ENCODE results near the gene MEIOSIN. TPM values are rescaled to one million over a fixed set of nuclear protein-coding genes. Genes with fewer than 3 reads are reported as not detected.

Gene MEIOSIN
- total and polyA plus RNA-seq, 2 of the 13 experiments (the other 11 are each of a cell fraction or from before 2014, with no cell fraction given): not detected

DNA sequence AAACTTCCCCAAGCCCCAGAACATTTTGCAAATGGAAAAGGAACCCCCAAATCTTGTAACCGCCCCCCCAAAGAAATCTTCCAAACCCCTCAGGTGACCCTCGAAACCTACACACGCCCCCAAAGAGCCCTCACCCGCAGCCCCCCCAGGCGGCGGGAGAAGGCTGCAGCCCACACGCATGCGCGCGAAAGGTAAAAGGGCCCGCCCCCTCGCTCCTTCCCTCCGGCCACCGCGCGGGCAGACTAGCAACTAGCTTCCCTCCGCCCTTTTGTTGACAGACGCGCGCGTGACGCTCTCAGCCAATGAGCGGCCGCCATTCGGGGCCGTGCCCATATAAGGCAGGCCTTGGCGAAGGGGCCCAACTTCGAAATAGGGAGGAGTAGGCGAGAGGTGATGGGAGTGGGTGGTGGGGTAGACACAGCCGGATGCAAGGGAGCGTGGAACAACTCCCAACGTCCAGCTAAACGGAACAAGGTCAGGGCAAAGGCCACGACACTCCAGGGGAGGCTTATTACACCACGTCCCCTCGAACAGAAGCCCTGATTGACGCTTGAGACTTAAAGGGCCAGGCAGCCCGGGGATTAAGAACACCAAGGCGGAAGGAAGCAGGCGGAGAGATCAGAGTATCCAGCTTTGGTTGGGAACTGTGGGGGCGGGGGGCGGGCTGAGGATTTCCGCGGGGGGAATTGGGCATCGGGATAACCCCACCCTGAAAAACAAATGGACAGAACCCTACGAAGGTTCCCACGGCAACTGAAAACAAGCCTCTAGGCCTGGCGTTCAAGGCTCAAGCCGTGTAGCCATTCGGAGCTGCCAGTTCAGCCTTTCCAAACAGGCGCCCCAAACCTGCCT, 15.9 kb upstream of the MEIOSIN start:
- POLR2A ChIA-PET: interaction anchor here (0.6 to 4.7 kb wide), 18 partner anchors 10 to 1071 kb away, joined by 3 to 94 read pairs (median 5); partner anchors contain the start of genes DMWD, EML2, FBXO46 and FOXA3
- FAIRE-seq: peak; percentile 97
- H3K27ac ChIP-seq (ENCODE audit: extremely low read length, insufficient read depth, low read length): peak overlapping the region; percentile 91
- ATAC-seq: peak; percentile 94
- peak overlapping the region; percentile 98 for H3K9ac ChIP-seq (ENCODE audit: insufficient read depth, low read depth, low read length)
- H4K20me1 ChIP-seq (ENCODE audit: insufficient read depth, low read length): no peaks in the 10 kb centered on the region
- CTCF ChIA-PET (ENCODE audit: low intra/inter-chr PET ratio, low total read pairs): no interaction called here
- H3K79me2 ChIP-seq (ENCODE audit: insufficient read depth, low read length): peaks cover 41% of the 10 kb centered on the region
- DNase-seq (ENCODE audit: low spot score): peak; percentile 99
- H3K36me3 ChIP-seq (replicated peaks in 1 of 2; ENCODE audit: control insufficient read depth in 1 of 2, insufficient read depth in 2 of 2, low read length in 2 of 2): peaks cover 3 to 12% of the 10 kb centered on the region in 2 experiments; a peak in 1 of 5 replicates
- in situ Hi-C loops (cut with HindIII; ENCODE audit: extremely low pct_ligation_motif_present, low pct_unique_long_range_greater_than_20kb) (no loop called here), intact Hi-C loops (cut with micrococcal nuclease; ENCODE audit: unreplicated experiment) (loop anchor here (1.0 kb wide), 1 partner anchor 24 kb away; no protein-coding TSS in a partner anchor)
- no peaks in the 10 kb centered on the region for H3K9me3 ChIP-seq (ENCODE audit: low read length)
- no TSS peak for BruUV-seq (replicated peaks)
- H3K4me2 ChIP-seq (ENCODE audit: low read depth, low read length): peak overlapping the region; percentile 92
- no peak overlapping the region for H2AFZ ChIP-seq (ENCODE audit: low read length)
- 1% methylated on average over 25 of the region's 51 CpGs for WGBS (ENCODE audit: low lambda C conversion rate)
- H3K27me3 ChIP-seq (ENCODE audit: control insufficient read depth in 1 of 2, insufficient read depth in 2 of 2, low read length in 2 of 2): no peaks in the 10 kb centered on the region; a peak in 1 of 5 replicates
- peak overlapping the region; percentile 71 to 79 (median 73) for H3K4me3 ChIP-seq (replicated peaks in 1 of 3; ENCODE audit: insufficient read depth in 1 of 3, low read depth in 2 of 3, low read length in 3 of 3)
- peaks cover 65% of the 10 kb centered on the region for H3K4me1 ChIP-seq (ENCODE audit: insufficient read depth, low read length)
- TF ChIP-seq, protein P1, sequence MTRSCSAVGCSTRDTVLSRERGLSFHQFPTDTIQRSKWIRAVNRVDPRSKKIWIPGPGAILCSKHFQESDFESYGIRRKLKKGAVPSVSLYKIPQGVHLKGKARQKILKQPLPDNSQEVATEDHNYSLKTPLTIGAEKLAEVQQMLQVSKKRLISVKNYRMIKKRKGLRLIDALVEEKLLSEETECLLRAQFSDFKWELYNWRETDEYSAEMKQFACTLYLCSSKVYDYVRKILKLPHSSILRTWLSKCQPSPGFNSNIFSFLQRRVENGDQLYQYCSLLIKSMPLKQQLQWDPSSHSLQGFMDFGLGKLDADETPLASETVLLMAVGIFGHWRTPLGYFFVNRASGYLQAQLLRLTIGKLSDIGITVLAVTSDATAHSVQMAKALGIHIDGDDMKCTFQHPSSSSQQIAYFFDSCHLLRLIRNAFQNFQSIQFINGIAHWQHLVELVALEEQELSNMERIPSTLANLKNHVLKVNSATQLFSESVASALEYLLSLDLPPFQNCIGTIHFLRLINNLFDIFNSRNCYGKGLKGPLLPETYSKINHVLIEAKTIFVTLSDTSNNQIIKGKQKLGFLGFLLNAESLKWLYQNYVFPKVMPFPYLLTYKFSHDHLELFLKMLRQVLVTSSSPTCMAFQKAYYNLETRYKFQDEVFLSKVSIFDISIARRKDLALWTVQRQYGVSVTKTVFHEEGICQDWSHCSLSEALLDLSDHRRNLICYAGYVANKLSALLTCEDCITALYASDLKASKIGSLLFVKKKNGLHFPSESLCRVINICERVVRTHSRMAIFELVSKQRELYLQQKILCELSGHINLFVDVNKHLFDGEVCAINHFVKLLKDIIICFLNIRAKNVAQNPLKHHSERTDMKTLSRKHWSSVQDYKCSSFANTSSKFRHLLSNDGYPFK (CRISPR knock-in tag; IDR thresholded peaks at IDR 0.05; ENCODE audit: borderline replicate concordance): peak; percentile 48; the same call in 1 of the 2 replicates
- no peak for TF ChIP-seq SRSF9 (IDR thresholded peaks at IDR 0.05; ENCODE audit: borderline replicate concordance, insufficient read depth, low read depth, low read length, poor library complexity, severe bottlenecking)
- TF ChIP-seq SP140L (CRISPR knock-in tag; IDR thresholded peaks at IDR 0.05; ENCODE audit: borderline replicate concordance): no peak
- TF ChIP-seq, protein P2, sequence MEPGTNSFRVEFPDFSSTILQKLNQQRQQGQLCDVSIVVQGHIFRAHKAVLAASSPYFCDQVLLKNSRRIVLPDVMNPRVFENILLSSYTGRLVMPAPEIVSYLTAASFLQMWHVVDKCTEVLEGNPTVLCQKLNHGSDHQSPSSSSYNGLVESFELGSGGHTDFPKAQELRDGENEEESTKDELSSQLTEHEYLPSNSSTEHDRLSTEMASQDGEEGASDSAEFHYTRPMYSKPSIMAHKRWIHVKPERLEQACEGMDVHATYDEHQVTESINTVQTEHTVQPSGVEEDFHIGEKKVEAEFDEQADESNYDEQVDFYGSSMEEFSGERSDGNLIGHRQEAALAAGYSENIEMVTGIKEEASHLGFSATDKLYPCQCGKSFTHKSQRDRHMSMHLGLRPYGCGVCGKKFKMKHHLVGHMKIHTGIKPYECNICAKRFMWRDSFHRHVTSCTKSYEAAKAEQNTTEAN (CRISPR knock-in tag; conservative IDR thresholded peaks at IDR 0.05): 0 out of 2 replicates have a peak, but pooled peaks have one; percentile 35
- TF ChIP-seq KLF9 (CRISPR knock-in tag; IDR thresholded peaks at IDR 0.05; ENCODE audit: low read depth): peak; percentile 60; the same call in 1 of the 2 replicates
- TF ChIP-seq CBX2 (IDR thresholded peaks at IDR 0.05; ENCODE audit: low read depth, low read length): no peak
- TF ChIP-seq CBX2 (CRISPR knock-in tag; IDR thresholded peaks at IDR 0.05; ENCODE audit: low read depth): no peak
- peak; percentile 65; the same call in 1 of the 2 replicates for TF ChIP-seq BORCS8-MEF2B (CRISPR knock-in tag; IDR thresholded peaks at IDR 0.05)
- TF ChIP-seq, protein P3, sequence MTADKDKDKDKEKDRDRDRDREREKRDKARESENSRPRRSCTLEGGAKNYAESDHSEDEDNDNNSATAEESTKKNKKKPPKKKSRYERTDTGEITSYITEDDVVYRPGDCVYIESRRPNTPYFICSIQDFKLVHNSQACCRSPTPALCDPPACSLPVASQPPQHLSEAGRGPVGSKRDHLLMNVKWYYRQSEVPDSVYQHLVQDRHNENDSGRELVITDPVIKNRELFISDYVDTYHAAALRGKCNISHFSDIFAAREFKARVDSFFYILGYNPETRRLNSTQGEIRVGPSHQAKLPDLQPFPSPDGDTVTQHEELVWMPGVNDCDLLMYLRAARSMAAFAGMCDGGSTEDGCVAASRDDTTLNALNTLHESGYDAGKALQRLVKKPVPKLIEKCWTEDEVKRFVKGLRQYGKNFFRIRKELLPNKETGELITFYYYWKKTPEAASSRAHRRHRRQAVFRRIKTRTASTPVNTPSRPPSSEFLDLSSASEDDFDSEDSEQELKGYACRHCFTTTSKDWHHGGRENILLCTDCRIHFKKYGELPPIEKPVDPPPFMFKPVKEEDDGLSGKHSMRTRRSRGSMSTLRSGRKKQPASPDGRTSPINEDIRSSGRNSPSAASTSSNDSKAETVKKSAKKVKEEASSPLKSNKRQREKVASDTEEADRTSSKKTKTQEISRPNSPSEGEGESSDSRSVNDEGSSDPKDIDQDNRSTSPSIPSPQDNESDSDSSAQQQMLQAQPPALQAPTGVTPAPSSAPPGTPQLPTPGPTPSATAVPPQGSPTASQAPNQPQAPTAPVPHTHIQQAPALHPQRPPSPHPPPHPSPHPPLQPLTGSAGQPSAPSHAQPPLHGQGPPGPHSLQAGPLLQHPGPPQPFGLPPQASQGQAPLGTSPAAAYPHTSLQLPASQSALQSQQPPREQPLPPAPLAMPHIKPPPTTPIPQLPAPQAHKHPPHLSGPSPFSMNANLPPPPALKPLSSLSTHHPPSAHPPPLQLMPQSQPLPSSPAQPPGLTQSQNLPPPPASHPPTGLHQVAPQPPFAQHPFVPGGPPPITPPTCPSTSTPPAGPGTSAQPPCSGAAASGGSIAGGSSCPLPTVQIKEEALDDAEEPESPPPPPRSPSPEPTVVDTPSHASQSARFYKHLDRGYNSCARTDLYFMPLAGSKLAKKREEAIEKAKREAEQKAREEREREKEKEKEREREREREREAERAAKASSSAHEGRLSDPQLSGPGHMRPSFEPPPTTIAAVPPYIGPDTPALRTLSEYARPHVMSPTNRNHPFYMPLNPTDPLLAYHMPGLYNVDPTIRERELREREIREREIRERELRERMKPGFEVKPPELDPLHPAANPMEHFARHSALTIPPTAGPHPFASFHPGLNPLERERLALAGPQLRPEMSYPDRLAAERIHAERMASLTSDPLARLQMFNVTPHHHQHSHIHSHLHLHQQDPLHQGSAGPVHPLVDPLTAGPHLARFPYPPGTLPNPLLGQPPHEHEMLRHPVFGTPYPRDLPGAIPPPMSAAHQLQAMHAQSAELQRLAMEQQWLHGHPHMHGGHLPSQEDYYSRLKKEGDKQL (CRISPR knock-in tag; IDR thresholded peaks at IDR 0.05; ENCODE audit: low read depth): peak; percentile 60; the same call in 1 of the 2 replicates
- TF ChIP-seq PPARG (CRISPR knock-in tag; conservative IDR thresholded peaks at IDR 0.05): peak; percentile 99
- TF ChIP-seq ARID2 (CRISPR knock-in tag; IDR thresholded peaks at IDR 0.05; ENCODE audit: borderline replicate concordance): no peak
- peak; percentile 84 for TF ChIP-seq CREM (IDR thresholded peaks at IDR 0.05)
- TF ChIP-seq CREM (CRISPR knock-in tag; IDR thresholded peaks at IDR 0.05): no peak

All from HepG2 (cell line).